Mesenchymal stem cell (in vitro differentiated cells and primary cell): ENCODE results near the gene GALE. TPM values are rescaled to one million over a fixed set of nuclear protein-coding genes. Genes with fewer than 3 reads are reported as not detected.
"Not testable (repeated sequence)": the region's sequence is repeated elsewhere in the genome, so short reads cannot be mapped to it uniquely, and the experiment has no call there.

ENCODE experiments used
- DNase-seq: peaks from one replicate; pipeline ENCODE4 v3.0.0-alpha.2; 2013
- H2AFZ ChIP-seq: one replicate; pipeline ENCODE4 v1.6.1; 2013; ENCODE audit warnings: low read depth, mild to moderate bottlenecking, control low read depth, inconsistent platforms, low read length, moderate library complexity
- H2AK5ac ChIP-seq: 2 replicates; pipeline ENCODE4 v1.6.1; 2013; ENCODE audit warnings: low read length, moderate library complexity, mild to moderate bottlenecking, inconsistent platforms; ENCODE audit not compliant: severe bottlenecking
- H2BK120ac ChIP-seq: one replicate; pipeline ENCODE4 v1.6.1; 2013; ENCODE audit warnings: low read depth, mild to moderate bottlenecking, inconsistent platforms, low read length, moderate library complexity
- H2BK12ac ChIP-seq, 2 experiments: one replicate each; pipeline ENCODE4 v1.6.1; 2013; ENCODE audit warnings: inconsistent platforms in 2 of 2, low read length in 2 of 2, mild to moderate bottlenecking in 2 of 2, moderate library complexity in 2 of 2, control low read depth in 1 of 2
- H2BK15ac ChIP-seq: one replicate; pipeline ENCODE4 v1.6.1; 2013; ENCODE audit warnings: mild to moderate bottlenecking, low read depth, inconsistent platforms; ENCODE audit not compliant: poor library complexity, severe bottlenecking
- H2BK5ac ChIP-seq: 2 replicates; pipeline ENCODE4 v1.6.1; 2013; ENCODE audit warnings: low read depth, mild to moderate bottlenecking, low read length, control low read depth, inconsistent platforms; ENCODE audit not compliant: poor library complexity, severe bottlenecking
- H3K14ac ChIP-seq, 2 experiments: one replicate each; pipeline ENCODE4 v1.6.1; 2013; ENCODE audit warnings: inconsistent platforms in 2 of 2, low read length in 2 of 2, control low read depth in 1 of 2, mild to moderate bottlenecking in 1 of 2, moderate library complexity in 1 of 2
- H3K18ac ChIP-seq, 2 experiments: one replicate each; pipeline ENCODE4 v1.6.1; 2013; ENCODE audit warnings: inconsistent platforms in 2 of 2, low read length in 2 of 2, control low read depth in 1 of 2, low read depth in 1 of 2, mild to moderate bottlenecking in 1 of 2
- H3K23ac ChIP-seq, 2 experiments: one replicate each; pipeline ENCODE4 v1.6.1; 2013; ENCODE audit warnings: inconsistent platforms in 2 of 2, low read length in 2 of 2, mild to moderate bottlenecking in 2 of 2, moderate library complexity in 2 of 2, control low read depth in 1 of 2
- H3K27ac ChIP-seq: 2 replicates; pipeline ENCODE4 v1.5.1; 2013; ENCODE audit warnings: mild to moderate bottlenecking, moderate library complexity, low read length, control low read depth, inconsistent platforms; ENCODE audit not compliant: poor library complexity, severe bottlenecking
- H3K27me3 ChIP-seq, 2 experiments: 2 replicates each; pipeline versions ENCODE4 v1.6.1 to v1.7.0; 2013; ENCODE audit warnings: low read length in 2 of 2, mild to moderate bottlenecking in 2 of 2, moderate library complexity in 2 of 2, control low read depth in 1 of 2, inconsistent platforms in 1 of 2; ENCODE audit not compliant: control insufficient read depth in 1 of 2, insufficient read depth in 1 of 2
- H3K36me3 ChIP-seq, 2 experiments: 2 replicates each; pipeline versions ENCODE4 v1.6.1 to v1.7.0; 2013; ENCODE audit warnings: low read length in 2 of 2, control low read depth in 1 of 2, inconsistent platforms in 1 of 2, low read depth in 1 of 2, mild to moderate bottlenecking in 1 of 2; ENCODE audit not compliant: insufficient read depth in 2 of 2, control insufficient read depth in 1 of 2
- H3K4ac ChIP-seq, 2 experiments: one replicate each; pipeline ENCODE4 v1.6.1; 2013; ENCODE audit warnings: inconsistent platforms in 2 of 2, low read length in 2 of 2, mild to moderate bottlenecking in 2 of 2, moderate library complexity in 2 of 2, control low read depth in 1 of 2, low read depth in 1 of 2
- H3K4me1 ChIP-seq: 2 replicates; pipeline ENCODE4 v1.6.1; 2013; ENCODE audit warnings: low read depth, low read length, control low read depth; ENCODE audit not compliant: control insufficient read depth, insufficient read depth
- H3K4me2 ChIP-seq: 2 replicates; pipeline ENCODE4 v1.6.1; 2013; ENCODE audit warnings: low read length, mild to moderate bottlenecking, inconsistent platforms; ENCODE audit not compliant: poor library complexity, severe bottlenecking
- H3K4me3 ChIP-seq, 2 experiments: 2 replicates each; pipeline versions ENCODE4 v1.5.1 to v1.7.0; 2013; ENCODE audit warnings: low read length in 2 of 2, mild to moderate bottlenecking in 2 of 2, control low read depth in 1 of 2, low read depth in 1 of 2; ENCODE audit not compliant: insufficient read depth in 1 of 2
- H3K79me1 ChIP-seq: replicated peaks from 2 replicates; pipeline ENCODE4 v1.6.1; 2013; ENCODE audit warnings: mild to moderate bottlenecking, control low read depth, low read length, inconsistent platforms; ENCODE audit not compliant: poor library complexity, severe bottlenecking
- H3K9ac ChIP-seq: 2 replicates; pipeline ENCODE4 v1.7.0; 2013; ENCODE audit warnings: mild to moderate bottlenecking, low read length, moderate library complexity
- H3K9me3 ChIP-seq: 2 replicates; pipeline ENCODE4 v1.7.0; 2013; ENCODE audit warnings: mild to moderate bottlenecking, low read length; ENCODE audit not compliant: control insufficient read depth
- H4K8ac ChIP-seq: one replicate; pipeline ENCODE4 v1.6.1; 2013; ENCODE audit warnings: inconsistent platforms, mild to moderate bottlenecking, low read length, moderate library complexity
- H4K91ac ChIP-seq: one replicate; pipeline ENCODE4 v1.6.1; 2013; ENCODE audit warnings: mild to moderate bottlenecking, low read length, inconsistent platforms
- WGBS: methylation state at CpG from one replicate; pipeline ENCODE4 v1.1.7; 2013; ENCODE audit warnings: mixed read lengths; 5-methylcytosine and 5-hydroxymethylcytosine counted together
- polyA plus RNA-seq, 2 experiments: library from polyadenylated mRNA; stranded (reverse); fragments of 200-250 nt; gene quantifications; one replicate each; pipeline ENCODE4 v1.2.3, GENCODE V29; 2013

Gene GALE
- polyA plus RNA-seq (2013, experiment 1 of 2), result 44.9 TPM
- polyA plus RNA-seq (2013, experiment 2 of 2), result 45.0 TPM

DNA sequence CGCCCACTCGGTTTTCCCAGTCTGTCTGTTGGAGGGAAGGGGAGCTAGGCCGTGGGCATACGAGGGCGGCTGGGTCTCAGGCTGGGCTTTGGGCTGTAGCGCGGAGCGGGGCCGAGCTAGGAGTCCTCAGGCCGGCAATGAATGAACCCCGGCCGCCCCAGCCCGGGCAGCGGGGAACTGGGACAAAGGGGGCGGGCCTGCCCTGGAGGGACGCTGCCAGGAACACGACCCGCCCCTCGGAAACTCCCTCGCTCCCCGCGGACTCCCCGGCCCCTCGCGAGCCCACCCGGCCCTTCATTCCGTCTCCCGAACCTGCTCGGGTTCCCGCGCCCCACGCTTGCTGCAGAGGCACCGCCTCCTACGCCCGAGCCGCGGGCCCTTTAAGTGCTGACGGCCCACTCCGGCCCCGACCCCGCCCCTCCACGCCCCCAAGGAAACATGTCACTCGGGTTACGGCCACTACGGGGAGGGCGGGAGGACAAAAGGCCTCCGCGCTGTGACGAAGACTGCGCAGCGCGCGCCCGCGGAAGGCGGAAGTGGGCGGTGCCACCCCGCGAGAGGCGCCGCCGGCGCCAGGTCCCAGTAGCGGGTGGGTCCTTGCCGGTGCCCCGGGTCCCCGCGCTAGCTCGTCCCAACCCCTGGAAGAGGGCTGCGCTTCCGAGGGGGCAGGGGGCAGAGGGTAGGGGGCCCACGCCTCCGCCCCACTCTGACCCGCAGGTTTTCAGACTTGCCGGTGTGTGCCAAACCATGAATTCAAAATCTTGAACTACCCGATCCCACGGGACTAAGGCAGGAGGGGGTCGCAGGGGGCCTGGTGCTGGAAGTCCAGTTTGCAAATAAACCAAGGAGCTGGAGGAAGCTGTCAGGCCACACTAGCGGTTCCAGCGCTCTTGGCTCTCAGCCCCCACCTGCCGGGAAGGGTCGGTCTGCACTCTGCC lies at the start of gene GALE:
TSS of gene GALE (minus strand) at position 355 of the 938 bp plus-strand sequence. CDS start 1,747 bp downstream, outside the sequence.
- Histone ChIP-seq H3K4me3 (peak within 1 kb of the TSS; percentile 68 to 94), H3K9me3 (no peaks in the 10 kb centered on the region), H3K79me1 (peaks cover 29% of the 10 kb centered on the region), H2BK12ac (peak within 1 kb of the TSS; percentile 62 to 82), H4K91ac (peak within 1 kb of the TSS; percentile 98), H3K4me1 (peaks cover 25% of the 10 kb centered on the region), H3K27me3 (no peaks in the 10 kb centered on the region), H3K4ac (peak within 1 kb of the TSS; percentile 69 to 96), H2AFZ (peak within 1 kb of the TSS; percentile 29), H3K14ac (peak within 1 kb of the TSS in 1 of 2 experiments; percentile 86), H4K8ac (peak within 1 kb of the TSS; percentile 90), H3K23ac (peak within 1 kb of the TSS in 1 of 2 experiments; percentile 48), H3K27ac (peak within 1 kb of the TSS; percentile 91), H2AK5ac (peak within 1 kb of the TSS; percentile 78), H3K4me2 (peak within 1 kb of the TSS; percentile 74), H3K36me3 (peaks cover 42 to 50% of the 10 kb centered on the region in 2 experiments), H2BK5ac (peak within 1 kb of the TSS; percentile 58), H3K18ac (peak within 1 kb of the TSS; percentile 84 to 95), H2BK15ac (peak within 1 kb of the TSS; percentile 71), H3K9ac (peak within 1 kb of the TSS; percentile 90), H2BK120ac (peak within 1 kb of the TSS; percentile 81)
- DNase-seq, result peak; percentile 95
- WGBS, result 2% methylated on average over 78 of the region's 82 CpGs

DNA sequence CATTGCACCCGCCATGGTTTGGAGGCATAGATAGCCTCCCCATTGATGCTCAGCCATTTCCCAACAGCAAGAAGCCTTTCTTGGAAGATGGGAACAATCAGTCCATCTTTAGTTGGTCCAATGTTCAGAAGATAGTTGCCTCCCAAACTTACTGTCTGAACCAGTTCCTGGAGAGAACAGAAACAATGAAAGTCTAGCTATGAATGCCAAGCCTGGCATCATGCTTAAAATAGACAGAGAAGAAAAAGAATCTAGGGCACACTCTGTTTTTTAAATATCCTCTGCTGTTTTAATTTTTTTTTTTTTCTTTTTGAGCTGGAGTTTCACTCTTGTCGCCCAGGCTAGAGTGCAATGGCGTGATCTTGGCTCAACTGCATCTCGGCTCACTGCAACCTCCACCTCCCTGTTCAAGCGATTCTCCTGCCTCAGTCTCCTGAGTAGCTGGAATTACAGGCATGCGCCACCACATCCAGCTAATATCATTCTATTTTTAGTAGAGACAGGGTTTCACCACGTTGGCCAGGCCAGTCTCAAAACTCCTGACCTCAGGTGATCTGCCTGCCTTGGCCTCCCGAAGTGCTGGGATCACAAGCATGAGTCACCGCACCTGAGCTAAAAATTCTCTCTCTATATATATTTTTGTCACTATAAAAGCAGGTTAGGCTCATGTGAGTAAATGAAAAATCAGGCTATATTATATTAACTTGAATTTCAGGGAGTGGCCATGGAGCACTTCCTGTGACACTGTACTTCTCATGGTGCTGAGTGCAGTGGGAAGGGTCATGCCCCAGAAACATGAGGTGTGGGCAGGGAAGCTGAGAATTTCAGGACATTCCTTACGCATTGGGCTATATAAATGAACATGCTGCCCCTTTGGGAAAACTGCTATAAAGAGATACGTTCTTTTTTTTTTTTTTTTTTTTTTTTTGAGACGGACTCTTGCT lies 48.4 kb upstream of the GALE start:
- no peak for DNase-seq
- no peaks in the 10 kb centered on the region for H3K79me1 ChIP-seq
- H3K23ac ChIP-seq, result no peak overlapping the region
- peaks cover 5% of the 10 kb centered on the region for H3K9me3 ChIP-seq
- no peak overlapping the region for H4K8ac ChIP-seq
- 91% methylated on average over 10 of the region's 12 CpGs for WGBS
- H2AK5ac ChIP-seq, result no peak overlapping the region
- H2BK12ac ChIP-seq, result no peak overlapping the region
- peaks cover 3 to 11% of the 10 kb centered on the region in 2 experiments for H3K36me3 ChIP-seq
- no peak overlapping the region for H2AFZ ChIP-seq
- no peak overlapping the region for H3K18ac ChIP-seq
- no peaks in the 10 kb centered on the region for H3K27me3 ChIP-seq
- H3K4me3 ChIP-seq, result no peak overlapping the region
- H3K14ac ChIP-seq, result no peak overlapping the region
- peaks cover 2% of the 10 kb centered on the region for H3K4me1 ChIP-seq
- no peak overlapping the region for H4K91ac ChIP-seq
- H3K4me2 ChIP-seq, result no peak overlapping the region
- H3K27ac ChIP-seq, result no peak overlapping the region
- no peak overlapping the region for H3K4ac ChIP-seq
- H3K9ac ChIP-seq, result no peak overlapping the region
- H2BK120ac ChIP-seq, result no peak overlapping the region
- no peak overlapping the region for H2BK5ac ChIP-seq
- no peak overlapping the region for H2BK15ac ChIP-seq

DNA sequence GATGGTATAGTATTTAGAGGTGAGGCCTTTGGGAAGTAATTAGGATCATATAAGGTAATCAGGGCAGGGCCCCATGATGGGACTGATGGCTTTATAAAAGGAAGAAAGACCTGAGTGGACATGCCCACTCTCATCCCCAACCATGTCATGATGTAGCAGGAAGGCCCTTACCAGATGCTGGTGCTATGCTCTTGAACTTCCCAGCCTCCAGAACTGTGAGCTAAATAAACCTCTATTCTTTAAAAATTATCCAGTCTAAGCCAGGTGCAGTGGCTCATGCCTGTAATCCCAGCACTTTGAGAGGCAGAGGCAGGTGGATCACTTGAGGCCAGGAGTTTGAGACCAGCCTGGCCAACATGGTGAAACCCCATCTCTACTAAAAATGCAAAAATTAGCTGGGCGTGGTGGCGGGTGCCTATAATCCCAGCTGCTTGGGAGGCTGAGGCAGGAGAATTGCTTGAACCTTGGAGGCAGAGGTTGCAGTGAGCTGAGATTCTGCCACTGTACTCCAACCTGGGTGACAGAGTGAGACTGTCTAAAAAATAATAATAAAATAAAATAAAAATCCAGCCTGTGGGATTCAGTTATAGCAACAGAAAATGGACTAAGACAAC lies 47.0 kb upstream of the GALE start:
- not testable (repeated sequence) for H3K4me3 ChIP-seq, H3K4ac ChIP-seq, H2BK15ac ChIP-seq, H4K8ac ChIP-seq, H3K18ac ChIP-seq, H3K23ac ChIP-seq, H3K79me1 ChIP-seq, H3K27ac ChIP-seq, H4K91ac ChIP-seq, H2BK12ac ChIP-seq, H2AFZ ChIP-seq, H3K27me3 ChIP-seq, H3K9me3 ChIP-seq, H3K4me2 ChIP-seq, H3K4me1 ChIP-seq, H2BK120ac ChIP-seq, DNase-seq, H2AK5ac ChIP-seq, H3K9ac ChIP-seq, H3K14ac ChIP-seq, H2BK5ac ChIP-seq
- WGBS, result 83% methylated on average over 2 of the region's 2 CpGs
- H3K36me3 ChIP-seq, result peaks cover 3 to 11% of the 10 kb centered on the region in 2 experiments
